Hepatocyte (in vitro differentiated cells): Measurements from ENCODE around the gene ICAM1.

Experiments used
- CTCF ChIP-seq: fragments of 200-600 bp; sonication (generic); IDR thresholded peaks from 2 replicates; pipeline ENCODE4 v1.5.1; 2016; ENCODE audit warnings: antibody characterized with exemption, mild to moderate bottlenecking; ENCODE audit not compliant: poor library complexity
- EZH2 ChIP-seq: fragments of 200-600 bp; sonication (generic); IDR thresholded peaks from 2 replicates; pipeline ENCODE4 v1.6.1; 2016; ENCODE audit warnings: antibody characterized with exemption, mild to moderate bottlenecking, borderline replicate concordance
- EZH2phosphoT487 ChIP-seq: fragments of 200-600 bp; sonication (generic); IDR thresholded peaks from one replicate; pipeline ENCODE4 v1.6.1; 2018; ENCODE audit warnings: antibody characterized with exemption, mild to moderate bottlenecking, low read depth, moderate library complexity; ENCODE audit not compliant: unreplicated experiment, severe bottlenecking

- TF ChIP-seq CTCF (peak; percentile 93), EZH2 (peak; percentile 54), EZH2phosphoT487 (no peak)
These were observed 1.4 kb upstream of the ICAM1 start for GRCh38 chr19:10269333-10270179.
